GM12878 (cell line): ENCODE data around the gene IRS2.

ENCODE experiments used
- E2F4 ChIP-seq: IDR thresholded peaks from 2 replicates; pipeline ENCODE4 v1.6.1; 2012; ENCODE audit warnings: low read depth, low read length, improper control_type of control experiment
- POLR2A ChIP-seq: IDR thresholded peaks from 2 replicates; pipeline ENCODE4 v1.6.1; 2011; ENCODE audit warnings: low read depth, mild to moderate bottlenecking, low read length
- POLR2AphosphoS2 ChIP-seq: IDR thresholded peaks from 2 replicates; pipeline ENCODE4 v1.6.1; 2011; ENCODE audit warnings: low read depth, mild to moderate bottlenecking, low read length, improper control_type of control experiment, moderate library complexity
- TCF12 ChIP-seq: IDR thresholded peaks from 2 replicates; pipeline ENCODE4 v1.6.1; 2011; ENCODE audit warnings: low read depth, mild to moderate bottlenecking, low read length
- USF2 ChIP-seq: IDR thresholded peaks from 2 replicates; pipeline ENCODE4 v1.6.1; 2011; ENCODE audit warnings: low read depth, low read length, improper control_type of control experiment, borderline replicate concordance
- ZNF274 ChIP-seq: IDR thresholded peaks from one replicate; pipeline ENCODE4 v1.8.0; 2011; ENCODE audit not compliant: insufficient read length, insufficient read depth

GRCh38 chr13:109784590-109785140 lies 1.7 kb downstream of the IRS2 start:
- TF ChIP-seq E2F4 (no peak), POLR2AphosphoS2 (no peak), TCF12 (no peak), USF2 (no peak), ZNF274 (no peak), POLR2A (no peak)
